ENCODE results near the gene BPHL. TPM values are rescaled to one million over a fixed set of nuclear protein-coding genes. Genes with fewer than 3 reads are reported as not detected.

BPHL gene
- polyA plus RNA-seq, 1 of the 3 experiments (the other 2 are of a cell fraction), result 21.7 TPM

DNA sequence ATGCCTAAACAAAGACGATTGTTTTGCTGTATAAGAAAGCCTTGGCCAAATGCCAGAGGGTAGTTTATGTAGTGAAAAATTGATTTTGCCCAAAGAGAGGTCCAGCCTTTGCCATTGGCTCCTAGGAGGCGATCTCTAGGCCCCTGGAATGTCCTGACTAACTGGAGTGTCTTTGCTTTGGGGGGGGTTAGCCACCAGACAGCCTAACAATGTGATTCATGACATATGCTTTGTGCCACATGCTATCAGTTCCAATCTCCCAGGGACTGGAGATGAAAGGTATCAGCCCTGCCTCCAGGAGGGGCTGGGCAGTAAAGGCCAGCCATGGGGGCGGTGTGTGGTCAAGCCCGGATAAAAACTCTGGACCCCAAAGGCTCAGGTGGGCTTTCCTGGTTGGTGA lies 71.5 kb downstream of the BPHL start:
- H3K27me3 ChIP-seq (ENCODE audit: insufficient read depth), result no peaks in the 10 kb centered on the region
- no peaks in the 10 kb centered on the region for H3K9me2 ChIP-seq

DNA sequence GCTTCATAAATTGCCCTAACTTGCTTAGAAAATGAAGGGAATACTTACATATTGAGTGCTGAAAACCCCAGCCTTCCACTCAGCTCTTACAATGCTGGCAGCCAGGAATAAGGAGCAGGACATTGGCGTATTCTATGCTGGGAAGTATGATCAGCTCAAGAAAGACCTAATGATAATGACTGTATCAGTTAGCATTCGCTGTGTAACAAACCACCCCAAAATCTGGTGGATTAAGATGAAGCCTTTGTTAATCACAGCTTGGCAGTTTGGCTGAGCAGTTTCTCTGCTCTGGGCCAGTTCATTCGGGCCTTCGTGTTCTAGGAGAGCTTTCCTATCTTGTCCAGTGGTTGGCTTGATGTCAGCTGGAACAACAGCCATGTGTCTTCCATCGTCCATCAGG lies 72.3 kb downstream of the BPHL start:
- H3K4me2 ChIP-seq, result no peak overlapping the region
- H3K4me1 ChIP-seq (ENCODE audit: control insufficient read depth in 1 of 2, insufficient read depth in 2 of 2, low read depth in 1 of 2, low read length in 1 of 2), result peaks cover 0 to 9% of the 10 kb centered on the region in 2 experiments; a peak in 1 of 4 replicates
- no peak overlapping the region for H3K9ac ChIP-seq
- no peak overlapping the region for H3K27ac ChIP-seq (ENCODE audit: low read depth in 2 of 2, low read length in 1 of 2)
- DNase-seq, result no peak
- no peaks in the 10 kb centered on the region for H3K79me2 ChIP-seq (ENCODE audit: insufficient read depth)
- no peaks in the 10 kb centered on the region for H3K9me2 ChIP-seq
- H3K36me3 ChIP-seq (replicated peaks in 1 of 2; ENCODE audit: control insufficient read depth in 1 of 2, insufficient read depth in 2 of 2, low read length in 1 of 2), result no peaks in the 10 kb centered on the region
- 89% methylated on average over 5 of the region's 5 CpGs for WGBS (ENCODE audit: low lambda C conversion rate)
- TF ChIP-seq TCF12 (IDR thresholded peaks at IDR 0.05), result no peak
- no peak for TF ChIP-seq MEF2A (IDR thresholded peaks at IDR 0.05; ENCODE audit: borderline replicate concordance, low read depth)
- TF ChIP-seq, protein P1, sequence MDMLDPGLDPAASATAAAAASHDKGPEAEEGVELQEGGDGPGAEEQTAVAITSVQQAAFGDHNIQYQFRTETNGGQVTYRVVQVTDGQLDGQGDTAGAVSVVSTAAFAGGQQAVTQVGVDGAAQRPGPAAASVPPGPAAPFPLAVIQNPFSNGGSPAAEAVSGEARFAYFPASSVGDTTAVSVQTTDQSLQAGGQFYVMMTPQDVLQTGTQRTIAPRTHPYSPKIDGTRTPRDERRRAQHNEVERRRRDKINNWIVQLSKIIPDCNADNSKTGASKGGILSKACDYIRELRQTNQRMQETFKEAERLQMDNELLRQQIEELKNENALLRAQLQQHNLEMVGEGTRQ (IDR thresholded peaks at IDR 0.05; ENCODE audit: borderline replicate concordance, low read depth, low read length), result no peak
- no peak for TF ChIP-seq FOXJ3 (CRISPR knock-in tag; IDR thresholded peaks at IDR 0.05)
- TF ChIP-seq POLR2AphosphoS5 (IDR thresholded peaks at IDR 0.05; ENCODE audit: low read depth, low read length), result no peak
- TF ChIP-seq RFX5 (IDR thresholded peaks at IDR 0.05; ENCODE audit: low read length), result no peak
- TF ChIP-seq, protein P2, sequence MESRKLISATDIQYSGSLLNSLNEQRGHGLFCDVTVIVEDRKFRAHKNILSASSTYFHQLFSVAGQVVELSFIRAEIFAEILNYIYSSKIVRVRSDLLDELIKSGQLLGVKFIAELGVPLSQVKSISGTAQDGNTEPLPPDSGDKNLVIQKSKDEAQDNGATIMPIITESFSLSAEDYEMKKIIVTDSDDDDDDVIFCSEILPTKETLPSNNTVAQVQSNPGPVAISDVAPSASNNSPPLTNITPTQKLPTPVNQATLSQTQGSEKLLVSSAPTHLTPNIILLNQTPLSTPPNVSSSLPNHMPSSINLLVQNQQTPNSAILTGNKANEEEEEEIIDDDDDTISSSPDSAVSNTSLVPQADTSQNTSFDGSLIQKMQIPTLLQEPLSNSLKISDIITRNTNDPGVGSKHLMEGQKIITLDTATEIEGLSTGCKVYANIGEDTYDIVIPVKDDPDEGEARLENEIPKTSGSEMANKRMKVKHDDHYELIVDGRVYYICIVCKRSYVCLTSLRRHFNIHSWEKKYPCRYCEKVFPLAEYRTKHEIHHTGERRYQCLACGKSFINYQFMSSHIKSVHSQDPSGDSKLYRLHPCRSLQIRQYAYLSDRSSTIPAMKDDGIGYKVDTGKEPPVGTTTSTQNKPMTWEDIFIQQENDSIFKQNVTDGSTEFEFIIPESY (IDR thresholded peaks at IDR 0.05; ENCODE audit: borderline replicate concordance, low read depth), result no peak
- TF ChIP-seq FOSL2 (IDR thresholded peaks at IDR 0.05; ENCODE audit: borderline replicate concordance, low read depth), result no peak
- TF ChIP-seq TAF1 (IDR thresholded peaks at IDR 0.05; ENCODE audit: borderline replicate concordance, low read depth, low read length), result no peak
- TF ChIP-seq ELF1 (IDR thresholded peaks at IDR 0.05), result no peak
- TF ChIP-seq EP300 (IDR thresholded peaks at IDR 0.05; ENCODE audit: borderline replicate concordance in 1 of 2, low read depth in 1 of 2, low read length in 1 of 2), result no peak
- no peak for TF ChIP-seq CHD2 (IDR thresholded peaks at IDR 0.05; ENCODE audit: low read length, partially characterized antibody)
- TF ChIP-seq CTCF (IDR thresholded peaks at IDR 0.05), result no peak
- POLR2A ChIA-PET, result no interaction called here
- no peaks in the 10 kb centered on the region for H3K9me3 ChIP-seq
- H2AFZ ChIP-seq (ENCODE audit: low read depth), result no peak overlapping the region
- no peaks in the 10 kb centered on the region for H3F3A ChIP-seq (replicated peaks; ENCODE audit: insufficient read depth)
- CTCF ChIA-PET, result interaction anchor here (1.1 to 1.3 kb wide), 2 partner anchors 44 to 61 kb away, joined by 3 to 4 read pairs; no protein-coding TSS in a partner anchor
- no peaks in the 10 kb centered on the region for H4K20me1 ChIP-seq (ENCODE audit: insufficient read depth)
- no peak overlapping the region for H3K4me3 ChIP-seq (ENCODE audit: low read depth in 2 of 2, low read length in 1 of 2)
- no peaks in the 10 kb centered on the region for H3K27me3 ChIP-seq (ENCODE audit: insufficient read depth)

More for the DNA sequence above, 71.5 kb downstream of the BPHL start:
- Histone ChIP-seq H3K9me3 (no peaks in the 10 kb centered on the region), H3K4me2 (no peak overlapping the region), H4K20me1 (ENCODE audit: insufficient read depth) (no peaks in the 10 kb centered on the region), H3F3A (replicated peaks; ENCODE audit: insufficient read depth) (no peaks in the 10 kb centered on the region), H3K4me1 (ENCODE audit: control insufficient read depth in 1 of 2, insufficient read depth in 2 of 2, low read depth in 1 of 2, low read length in 1 of 2) (peaks cover 0 to 7% of the 10 kb centered on the region in 2 experiments; a peak in 1 of 4 replicates), H3K4me3 (ENCODE audit: low read depth in 2 of 2, low read length in 1 of 2) (no peak overlapping the region), H3K79me2 (ENCODE audit: insufficient read depth) (no peaks in the 10 kb centered on the region), H3K36me3 (replicated peaks in 1 of 2; ENCODE audit: control insufficient read depth in 1 of 2, insufficient read depth in 2 of 2, low read length in 1 of 2) (no peaks in the 10 kb centered on the region), H3K9ac (no peak overlapping the region), H3K27ac (ENCODE audit: low read depth in 2 of 2, low read length in 1 of 2) (no peak overlapping the region), H2AFZ (ENCODE audit: low read depth) (no peak overlapping the region)
- no peak for DNase-seq
- ChIA-PET CTCF (interaction anchor here (1.1 to 1.3 kb wide), 2 partner anchors 43 to 61 kb away, joined by 3 to 4 read pairs; no protein-coding TSS in a partner anchor), POLR2A (no interaction called here)
- 50% methylated on average over 2 of the region's 4 CpGs for WGBS (ENCODE audit: low lambda C conversion rate)
- 0 out of 2 replicates have a peak, but pooled peaks have one; percentile 7 for TF ChIP-seq NFIC (IDR thresholded peaks at IDR 0.05; ENCODE audit: borderline replicate concordance)
- TF ChIP-seq GATA2 (CRISPR knock-in tag; IDR thresholded peaks at IDR 0.05), result no peak

Measured in SK-N-SH (cell line).